ENCODE measurements around the gene PTPRN2.
"Not testable (repeated sequence)": the region's sequence is repeated elsewhere in the genome, so short reads cannot be mapped to it uniquely, and the experiment has no call there.

Gene PTPRN2

GRCh38 chr7:158310924-158311666 lies 276.5 kb downstream of the PTPRN2 start:
- no peak overlapping the region for H3K4me3 ChIP-seq (ENCODE audit: low read depth, low read length)
- DNase-seq (ENCODE audit: low read depth): no peak
- no peak for TF ChIP-seq CTCF (IDR thresholded peaks at IDR 0.05; ENCODE audit: low read depth, low read length, missing control alignments)

- no peak overlapping the region for H3K4me3 ChIP-seq (ENCODE audit: low read depth, low read length)
- no peak for DNase-seq (ENCODE audit: low read depth)
- TF ChIP-seq CTCF (IDR thresholded peaks at IDR 0.05; ENCODE audit: low read depth, low read length, missing control alignments): no peak
These were observed 277.5 kb downstream of the PTPRN2 start for GRCh38 chr7:158309868-158310763.

GRCh38 chr7:158308001-158308400 lies 279.6 kb downstream of the PTPRN2 start:
- no peak for DNase-seq (ENCODE audit: low read depth)
- TF ChIP-seq CTCF (IDR thresholded peaks at IDR 0.05; ENCODE audit: low read depth, low read length, missing control alignments): no peak
- H3K4me3 ChIP-seq (ENCODE audit: low read depth, low read length): no peak overlapping the region

- DNase-seq (ENCODE audit: low read depth); H3K4me3 ChIP-seq (ENCODE audit: low read depth, low read length): not testable (repeated sequence)
These were observed 283.6 kb downstream of the PTPRN2 start for GRCh38 chr7:158304072-158304471.

GRCh38 chr7:158303121-158303520 lies 284.5 kb downstream of the PTPRN2 start:
- H3K4me3 ChIP-seq (ENCODE audit: low read depth, low read length): no peak overlapping the region
- TF ChIP-seq CTCF (IDR thresholded peaks at IDR 0.05; ENCODE audit: low read depth, low read length, missing control alignments): no peak
- DNase-seq (ENCODE audit: low read depth): no peak

GRCh38 chr7:158302274-158303070 lies 285.2 kb downstream of the PTPRN2 start:
- H3K4me3 ChIP-seq (ENCODE audit: low read depth, low read length): no peak overlapping the region
- no peak for TF ChIP-seq CTCF (IDR thresholded peaks at IDR 0.05; ENCODE audit: low read depth, low read length, missing control alignments)
- DNase-seq (ENCODE audit: low read depth): no peak

- H3K4me3 ChIP-seq (ENCODE audit: low read depth, low read length): no peak overlapping the region
- no peak for TF ChIP-seq CTCF (IDR thresholded peaks at IDR 0.05; ENCODE audit: low read depth, low read length, missing control alignments)
- DNase-seq (ENCODE audit: low read depth): no peak
These were observed 286.4 kb downstream of the PTPRN2 start for GRCh38 chr7:158301207-158301606.
